HEK293 (cell line): ENCODE measurements around the gene ACER3.

Experiments
- CTCF ChIA-PET: fragments of 350-600 bp; formaldehyde crosslinking; extraction: SDS; loops from one replicate; lab custom pipeline; 2021; ENCODE audit warnings: antibody characterized with exemption; lab: Yijun Ruan, JAX
- POLR2A ChIA-PET: fragments of 300-600 bp; formaldehyde crosslinking; extraction: SDS; loops from one replicate; lab custom pipeline; 2020; ENCODE audit warnings: antibody characterized with exemption, inconsistent platforms; lab: Yijun Ruan, JAX
- H3K27ac ChIP-seq: fragments of 200-500 bp; sonication (Bioruptor generic); 2 replicates; pipeline ENCODE4 v1.5.1; 2014; ENCODE audit warnings: low read depth, low read length, control low read depth, inconsistent platforms; ENCODE audit errors: extremely low read depth
- H3K36me3 ChIP-seq, 2 experiments: fragments of 200-500 bp in 1 of 2; sonication (Bioruptor generic) in 1 of 2; 1 replicate in 1 of 2; 2 replicates in 1 of 2; pipeline ENCODE4 v1.5.1; 2014 to 2017; ENCODE audit warnings: inconsistent platforms in 2 of 2, low read length in 2 of 2; ENCODE audit not compliant: control insufficient read depth in 2 of 2, insufficient read depth in 1 of 2
- H3K4me1 ChIP-seq: fragments of 200-500 bp; sonication (Bioruptor generic); 2 replicates; pipeline ENCODE4 v1.5.1; 2014; ENCODE audit warnings: mild to moderate bottlenecking, low read length, inconsistent platforms; ENCODE audit not compliant: control insufficient read depth, insufficient read depth
- H3K4me3 ChIP-seq: 2 replicates; pipeline ENCODE4 v1.5.1; 2011; ENCODE audit warnings: low read depth, mild to moderate bottlenecking, control low read depth, low read length, moderate library complexity
- H3K9me3 ChIP-seq: fragments of 200-500 bp; sonication (Bioruptor generic); 2 replicates; pipeline ENCODE4 v1.5.1; 2014; ENCODE audit warnings: low read depth, low read length, inconsistent platforms; ENCODE audit not compliant: control insufficient read depth, insufficient read depth
- ELK4 ChIP-seq: IDR thresholded peaks from 2 replicates; pipeline ENCODE4 v1.6.1; 2011; ENCODE audit warnings: mild to moderate bottlenecking, low read depth, low read length, borderline replicate concordance
- FEZF1 ChIP-seq: fragments of 450-650 bp; formaldehyde crosslinking; IDR thresholded peaks from 2 replicates; pipeline ENCODE4 v1.5.1; 2016; ENCODE audit warnings: missing biosample characterization, missing genetic modification characterization
- MYNN ChIP-seq: fragments of 450-650 bp; formaldehyde crosslinking; IDR thresholded peaks from 2 replicates; pipeline ENCODE4 v1.5.1; 2016; ENCODE audit warnings: missing biosample characterization, missing genetic modification characterization, borderline replicate concordance
- OSR2 ChIP-seq: fragments of 450-650 bp; formaldehyde crosslinking; IDR thresholded peaks from 2 replicates; pipeline ENCODE4 v1.5.1; 2016; ENCODE audit warnings: missing biosample characterization, missing genetic modification characterization
- PRDM2 ChIP-seq: fragments of 450-650 bp; formaldehyde crosslinking; IDR thresholded peaks from 2 replicates; pipeline ENCODE4 v1.5.1; 2016; ENCODE audit warnings: missing biosample characterization, missing genetic modification characterization, borderline replicate concordance
- SALL2 ChIP-seq: fragments of 450-650 bp; formaldehyde crosslinking; IDR thresholded peaks from 2 replicates; pipeline ENCODE4 v1.5.0; 2017; ENCODE audit warnings: missing biosample characterization, mild to moderate bottlenecking, missing genetic modification characterization, borderline replicate concordance
- SCRT1 ChIP-seq: fragments of 450-650 bp; formaldehyde crosslinking; IDR thresholded peaks from 2 replicates; pipeline ENCODE4 v1.5.1; 2016; ENCODE audit warnings: missing biosample characterization, missing genetic modification characterization, borderline replicate concordance
- ZBTB21 ChIP-seq: fragments of 450-650 bp; formaldehyde crosslinking; IDR thresholded peaks from 2 replicates; pipeline ENCODE4 v1.5.1; 2017; ENCODE audit warnings: missing biosample characterization, missing genetic modification characterization
- ZNF174 ChIP-seq: fragments of 450-650 bp; formaldehyde crosslinking; IDR thresholded peaks from 2 replicates; pipeline ENCODE4 v1.5.0; 2017; ENCODE audit warnings: missing biosample characterization, mild to moderate bottlenecking, missing genetic modification characterization
- ZNF2 ChIP-seq: fragments of 450-650 bp; formaldehyde crosslinking; IDR thresholded peaks from 2 replicates; pipeline ENCODE4 v1.5.1; 2016; ENCODE audit warnings: missing biosample characterization, missing genetic modification characterization
- ZNF223 ChIP-seq: fragments of 450-650 bp; formaldehyde crosslinking; IDR thresholded peaks from 2 replicates; pipeline ENCODE4 v1.5.1; 2016; ENCODE audit warnings: missing biosample characterization, missing genetic modification characterization
- ZNF26 ChIP-seq: fragments of 450-650 bp; formaldehyde crosslinking; IDR thresholded peaks from 2 replicates; pipeline ENCODE4 v1.5.1; 2016; ENCODE audit warnings: missing biosample characterization, missing genetic modification characterization
- ZNF394 ChIP-seq: fragments of 450-650 bp; formaldehyde crosslinking; IDR thresholded peaks from 2 replicates; pipeline ENCODE4 v1.5.1; 2016; ENCODE audit warnings: missing biosample characterization, missing genetic modification characterization, mild to moderate bottlenecking, moderate library complexity, borderline replicate concordance
- ZNF560 ChIP-seq: fragments of 450-650 bp; formaldehyde crosslinking; IDR thresholded peaks from 2 replicates; pipeline ENCODE4 v1.5.1; 2017; ENCODE audit warnings: missing biosample characterization, missing genetic modification characterization, borderline replicate concordance
- ZNF660 ChIP-seq: fragments of 450-650 bp; IDR thresholded peaks from 2 replicates; pipeline ENCODE4 v1.5.1; 2018; ENCODE audit warnings: missing biosample characterization, mild to moderate bottlenecking, missing genetic modification characterization
- ZNF692 ChIP-seq: fragments of 450-650 bp; formaldehyde crosslinking; IDR thresholded peaks from 2 replicates; pipeline ENCODE4 v1.5.1; 2016; ENCODE audit warnings: missing biosample characterization, missing genetic modification characterization
- ZNF704 ChIP-seq: fragments of 450-650 bp; formaldehyde crosslinking; IDR thresholded peaks from 2 replicates; pipeline ENCODE4 v1.5.1; 2016; ENCODE audit warnings: missing biosample characterization, missing genetic modification characterization
- TF ChIP-seq, protein P1 (sequence below): fragments of 450-650 bp; formaldehyde crosslinking; conservative IDR thresholded peaks from 2 replicates; pipeline ENCODE4 v1.5.1; 2016; ENCODE audit warnings: low read depth, missing biosample characterization, missing genetic modification characterization
- TF ChIP-seq, protein P2 (sequence below): fragments of 450-650 bp; formaldehyde crosslinking; IDR thresholded peaks from 2 replicates; pipeline ENCODE4 v1.5.1; 2016; ENCODE audit warnings: missing biosample characterization, missing genetic modification characterization

The ACER3 gene

DNA sequence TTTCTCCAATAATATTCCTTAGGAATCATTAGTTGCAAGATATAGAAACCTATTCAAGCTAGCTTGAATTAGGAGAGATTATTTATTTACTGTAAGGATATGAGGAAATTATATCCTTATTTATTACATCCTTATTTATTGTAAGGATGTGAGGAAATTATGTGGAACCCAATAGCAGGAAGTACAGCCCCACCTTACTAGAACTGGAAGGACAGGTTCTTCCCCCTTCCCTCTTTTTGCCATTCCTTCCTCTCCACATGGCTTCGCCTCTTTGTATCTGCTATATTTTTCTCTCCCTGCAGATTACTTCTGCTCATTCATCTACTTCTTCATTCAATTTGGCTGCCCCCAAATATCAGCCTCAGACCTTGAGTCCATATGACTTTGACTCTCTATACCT lies 124.0 kb downstream of the ACER3 start:
- Histone ChIP-seq H3K4me1 (no peaks in the 10 kb centered on the region), H3K27ac (no peak overlapping the region), H3K36me3 (peaks cover 0 to 3% of the 10 kb centered on the region in 2 experiments; a peak in 1 of 3 replicates), H3K9me3 (no peaks in the 10 kb centered on the region), H3K4me3 (no peak overlapping the region)
- ChIA-PET POLR2A (no interaction called here), CTCF (interaction anchor here (0.7 kb wide), 1 partner anchor 203 kb away, joined by 5 read pairs; no protein-coding TSS in a partner anchor)
- TF ChIP-seq, protein P1, sequence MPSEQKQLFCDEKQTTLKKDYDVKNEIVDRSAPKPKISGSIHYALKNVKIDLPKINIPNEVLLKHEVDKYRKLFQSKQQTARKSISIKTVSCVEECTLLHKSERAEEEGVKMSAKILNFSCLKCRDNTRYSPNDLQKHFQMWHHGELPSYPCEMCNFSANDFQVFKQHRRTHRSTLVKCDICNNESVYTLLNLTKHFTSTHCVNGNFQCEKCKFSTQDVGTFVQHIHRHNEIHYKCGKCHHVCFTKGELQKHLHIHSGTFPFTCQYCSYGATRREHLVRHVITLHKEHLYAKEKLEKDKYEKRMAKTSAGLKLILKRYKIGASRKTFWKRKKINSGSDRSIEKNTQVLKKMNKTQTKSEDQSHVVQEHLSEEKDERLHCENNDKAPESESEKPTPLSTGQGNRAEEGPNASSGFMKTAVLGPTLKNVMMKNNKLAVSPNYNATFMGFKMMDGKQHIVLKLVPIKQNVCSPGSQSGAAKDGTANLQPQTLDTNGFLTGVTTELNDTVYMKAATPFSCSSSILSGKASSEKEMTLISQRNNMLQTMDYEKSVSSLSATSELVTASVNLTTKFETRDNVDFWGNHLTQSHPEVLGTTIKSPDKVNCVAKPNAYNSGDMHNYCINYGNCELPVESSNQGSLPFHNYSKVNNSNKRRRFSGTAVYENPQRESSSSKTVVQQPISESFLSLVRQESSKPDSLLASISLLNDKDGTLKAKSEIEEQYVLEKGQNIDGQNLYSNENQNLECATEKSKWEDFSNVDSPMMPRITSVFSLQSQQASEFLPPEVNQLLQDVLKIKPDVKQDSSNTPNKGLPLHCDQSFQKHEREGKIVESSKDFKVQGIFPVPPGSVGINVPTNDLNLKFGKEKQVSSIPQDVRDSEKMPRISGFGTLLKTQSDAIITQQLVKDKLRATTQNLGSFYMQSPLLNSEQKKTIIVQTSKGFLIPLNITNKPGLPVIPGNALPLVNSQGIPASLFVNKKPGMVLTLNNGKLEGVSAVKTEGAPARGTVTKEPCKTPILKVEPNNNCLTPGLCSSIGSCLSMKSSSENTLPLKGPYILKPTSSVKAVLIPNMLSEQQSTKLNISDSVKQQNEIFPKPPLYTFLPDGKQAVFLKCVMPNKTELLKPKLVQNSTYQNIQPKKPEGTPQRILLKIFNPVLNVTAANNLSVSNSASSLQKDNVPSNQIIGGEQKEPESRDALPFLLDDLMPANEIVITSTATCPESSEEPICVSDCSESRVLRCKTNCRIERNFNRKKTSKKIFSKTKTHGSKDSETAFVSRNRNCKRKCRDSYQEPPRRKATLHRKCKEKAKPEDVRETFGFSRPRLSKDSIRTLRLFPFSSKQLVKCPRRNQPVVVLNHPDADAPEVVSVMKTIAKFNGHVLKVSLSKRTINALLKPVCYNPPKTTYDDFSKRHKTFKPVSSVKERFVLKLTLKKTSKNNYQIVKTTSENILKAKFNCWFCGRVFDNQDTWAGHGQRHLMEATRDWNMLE (tag by site-specific recombination) = no peak
- TF ChIP-seq, protein P2, sequence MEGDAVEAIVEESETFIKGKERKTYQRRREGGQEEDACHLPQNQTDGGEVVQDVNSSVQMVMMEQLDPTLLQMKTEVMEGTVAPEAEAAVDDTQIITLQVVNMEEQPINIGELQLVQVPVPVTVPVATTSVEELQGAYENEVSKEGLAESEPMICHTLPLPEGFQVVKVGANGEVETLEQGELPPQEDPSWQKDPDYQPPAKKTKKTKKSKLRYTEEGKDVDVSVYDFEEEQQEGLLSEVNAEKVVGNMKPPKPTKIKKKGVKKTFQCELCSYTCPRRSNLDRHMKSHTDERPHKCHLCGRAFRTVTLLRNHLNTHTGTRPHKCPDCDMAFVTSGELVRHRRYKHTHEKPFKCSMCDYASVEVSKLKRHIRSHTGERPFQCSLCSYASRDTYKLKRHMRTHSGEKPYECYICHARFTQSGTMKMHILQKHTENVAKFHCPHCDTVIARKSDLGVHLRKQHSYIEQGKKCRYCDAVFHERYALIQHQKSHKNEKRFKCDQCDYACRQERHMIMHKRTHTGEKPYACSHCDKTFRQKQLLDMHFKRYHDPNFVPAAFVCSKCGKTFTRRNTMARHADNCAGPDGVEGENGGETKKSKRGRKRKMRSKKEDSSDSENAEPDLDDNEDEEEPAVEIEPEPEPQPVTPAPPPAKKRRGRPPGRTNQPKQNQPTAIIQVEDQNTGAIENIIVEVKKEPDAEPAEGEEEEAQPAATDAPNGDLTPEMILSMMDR (tag by site-specific recombination) = no peak
- TF ChIP-seq SALL2 (no peak), PRDM2 (tag by site-specific recombination) (no peak), MYNN (no peak), ZNF223 (tag by site-specific recombination) (no peak), ZBTB21 (no peak), ZNF26 (tag by site-specific recombination) (no peak), SCRT1 (tag by site-specific recombination) (no peak), ZNF560 (tag by site-specific recombination) (no peak), ZNF692 (tag by site-specific recombination) (no peak), ZNF660 (tag by site-specific recombination) (no peak), ZNF394 (no peak), ZNF2 (tag by site-specific recombination) (no peak), ELK4 (no peak), FEZF1 (no peak), ZNF704 (tag by site-specific recombination) (no peak), ZNF174 (tag by site-specific recombination) (no peak), OSR2 (tag by site-specific recombination) (no peak)
